HT1080 (cell line): ENCODE data around the gene NEMF. TPM values are rescaled to one million over a fixed set of nuclear protein-coding genes. Genes with fewer than 3 reads are reported as not detected.
A peak's percentile ranks its signal among the peaks of the same experiment; 100 is the strongest.
"Not testable (repeated sequence)": the region's sequence is repeated elsewhere in the genome, so short reads cannot be mapped to it uniquely, and the experiment has no call there.

Experiments
- DNase-seq: peaks from one replicate; pipeline ENCODE4 v3.0.0-alpha.2; 2015; ENCODE audit warnings: low read depth
- small RNA-seq: library from RNA; depleted of rRNA; stranded (forward); fragments of <200 nt; gene quantifications from one replicate; pipeline ENCODE3, GENCODE V24; 2014
- total RNA-seq: library from RNA; depleted of rRNA; stranded (reverse); fragments of >200 nt; shearing (Covaris generic); gene quantifications from 2 replicates; pipeline ENCODE4 v1.2.3, GENCODE V29; 2014; rRNA removed

NEMF gene
- total RNA-seq, 1 experiment from 2014 or later: 38.6 TPM

DNA sequence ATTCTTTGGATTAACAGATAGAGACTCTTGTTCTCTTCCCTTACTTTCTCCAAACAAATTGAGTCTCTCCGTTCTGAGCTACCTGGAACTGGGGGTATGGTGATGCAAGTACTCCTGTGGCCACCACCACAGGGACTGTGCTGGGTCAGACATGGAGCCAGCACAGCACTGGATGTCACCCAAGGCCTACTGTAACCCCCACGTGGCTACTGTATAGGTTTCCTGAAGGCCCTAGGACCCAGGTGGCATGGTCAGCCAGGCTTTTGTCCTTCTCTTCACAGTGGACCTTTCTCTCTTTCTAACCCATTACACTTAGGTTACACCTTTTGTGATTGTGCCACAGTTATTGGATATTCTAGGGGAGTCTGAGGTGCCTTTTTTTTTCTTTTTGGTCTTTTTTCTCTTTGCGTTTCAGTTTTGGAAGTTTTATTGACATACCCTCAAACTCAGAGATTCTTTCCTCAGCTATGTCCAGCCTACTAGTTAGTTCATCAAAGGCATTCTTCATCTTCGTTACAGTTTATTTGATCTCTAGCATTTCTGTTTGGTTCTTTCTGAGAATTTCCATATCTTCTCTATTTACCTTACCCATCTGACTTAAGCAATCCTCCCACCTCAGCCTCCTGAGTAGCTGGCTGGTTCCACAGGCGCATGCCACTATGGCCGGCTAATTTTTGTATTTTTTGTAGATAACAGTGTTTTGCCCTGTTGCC lies 90.6 kb downstream of the NEMF start:
- DNase-seq: no peak

DNA sequence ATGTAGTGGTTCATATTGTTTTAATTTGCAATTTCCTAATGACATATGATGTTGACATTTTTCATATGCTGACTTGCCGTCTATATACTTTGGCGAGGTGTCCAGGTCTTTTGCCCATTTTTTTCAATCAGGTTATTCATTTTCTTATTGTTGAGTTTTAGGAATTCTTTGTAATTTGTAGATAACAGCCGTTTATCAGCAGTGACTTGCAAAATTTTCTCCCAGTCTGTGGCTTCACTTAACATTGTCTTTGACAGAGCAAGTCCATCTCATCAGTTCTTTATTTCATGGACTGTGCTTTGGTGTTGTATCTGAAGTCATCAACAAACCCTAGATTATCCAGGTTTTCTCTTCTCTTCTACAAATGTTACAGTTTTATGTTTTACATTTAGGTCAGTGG lies 97.2 kb downstream of the NEMF start:
- DNase-seq: no peak

DNA sequence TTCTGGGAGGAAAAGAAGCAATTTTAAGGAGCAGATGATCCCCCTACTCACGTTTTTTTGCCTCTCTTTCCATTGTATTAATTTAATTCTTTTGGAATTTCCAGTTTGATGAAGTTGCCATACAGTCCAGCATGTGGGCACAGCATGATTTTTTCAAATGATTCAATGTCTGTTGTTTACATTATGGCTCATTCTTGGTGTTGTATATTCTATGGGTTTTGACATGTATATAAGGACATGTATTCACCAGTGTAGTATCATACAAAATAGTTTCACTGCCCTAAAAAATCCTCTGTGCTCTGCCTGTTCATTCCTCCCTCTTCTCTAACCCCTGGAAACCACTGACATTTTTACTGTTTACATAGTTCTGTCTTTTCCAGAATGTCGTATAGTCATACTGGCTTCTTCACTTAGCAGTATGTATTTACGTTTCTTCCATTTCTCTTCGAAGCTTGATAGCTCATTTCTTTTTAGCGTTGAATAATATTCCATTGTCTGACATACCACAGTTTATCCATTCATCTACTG lies 98.0 kb downstream of the NEMF start:
- no peak for DNase-seq

DNA sequence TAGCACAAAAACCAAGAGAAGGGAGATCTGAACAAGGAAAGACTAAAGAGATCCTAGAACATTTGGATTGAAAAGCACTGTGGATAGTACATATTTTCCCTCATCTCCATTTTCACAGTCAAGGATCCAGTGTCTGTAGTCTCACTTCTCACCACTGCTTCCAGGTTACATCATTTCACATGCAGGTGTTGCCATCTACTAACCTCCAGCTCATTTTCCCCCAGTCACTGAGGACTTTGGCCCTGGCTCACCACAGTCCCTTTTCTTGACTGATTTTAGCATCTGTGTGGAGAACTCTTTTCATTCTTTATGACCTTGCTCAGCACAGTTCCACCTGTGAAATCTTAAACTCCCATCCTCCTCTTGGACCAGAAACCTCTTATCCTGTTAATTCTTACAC lies 106.1 kb downstream of the NEMF start:
- DNase-seq: not testable (repeated sequence)

GRCh38 chr14:49745191-49745590 lies 107.4 kb downstream of the NEMF start:
- no peak for DNase-seq

- not testable (repeated sequence) for DNase-seq
These were observed 116.9 kb downstream of the NEMF start for GRCh38 chr14:49735669-49736068.

DNA sequence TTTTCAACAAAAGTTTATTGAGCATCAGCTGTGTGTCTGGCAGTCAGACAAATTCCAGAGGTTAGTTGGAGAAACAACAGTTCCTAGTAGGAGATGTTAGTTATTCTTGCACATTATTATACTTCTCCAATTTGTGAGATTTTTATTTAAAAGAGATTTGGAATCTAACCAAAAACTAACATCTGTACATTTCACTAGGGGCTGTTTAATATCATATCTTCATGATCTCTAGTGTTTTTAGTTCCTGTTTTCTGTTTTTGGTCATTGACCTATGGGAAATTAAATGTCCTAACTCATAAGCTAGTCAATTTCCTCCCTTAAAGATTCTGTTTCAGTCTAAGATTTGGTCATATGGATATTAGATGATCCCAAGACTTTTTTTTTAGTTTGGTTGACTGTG lies 118.8 kb downstream of the NEMF start:
- DNase-seq: no peak

DNA sequence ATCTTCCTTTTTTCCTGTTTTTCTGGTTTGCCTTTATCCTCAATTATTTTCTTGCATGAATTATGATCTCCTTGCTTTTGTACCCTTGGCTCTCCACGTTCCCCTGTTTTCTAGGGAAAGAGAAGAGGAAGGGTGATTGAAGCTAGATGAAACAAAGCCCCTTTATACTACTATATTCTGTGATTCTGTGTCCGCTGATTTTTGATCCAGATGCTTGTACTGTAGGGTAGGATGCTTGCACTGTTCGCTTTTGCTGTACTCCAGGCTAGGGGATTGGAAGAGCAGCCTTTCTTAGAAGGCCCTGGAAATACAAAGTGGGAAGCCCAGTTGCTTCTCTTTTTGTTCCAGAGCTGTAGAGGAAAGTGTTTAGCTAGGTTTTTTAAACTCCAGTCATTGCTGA lies 119.7 kb downstream of the NEMF start:
- no peak for DNase-seq

Small RNA genes within 50 kb of the gene (small RNA-seq; reads per million reads assigned to genes)
- gene RF00019: not detected
- 3.4 reads per million, percentile 86 among the genes with 10 or more reads in this experiment for gene RN7SL2
- gene RN7SL3: 0.95 reads per million, percentile 73 among the genes with 10 or more reads in this experiment
- not detected for gene RNU6-189P
- gene RNU6-539P: not detected

Other genes starting within 250 kb of the NEMF start
- 283 and 317 TPM in 2 replicates for gene RPL36AL, start 232.2 kb downstream of the NEMF start, total RNA-seq
- gene MGAT2, start 232.0 kb downstream of the NEMF start, total RNA-seq: 93.9 and 97.1 TPM in 2 replicates
- 26.1 and 26.6 TPM in 2 replicates for gene DNAAF2, start 217.5 kb downstream of the NEMF start, total RNA-seq
- 16.8 and 19.0 TPM in 2 replicates for gene POLE2, start 164.6 kb downstream of the NEMF start, total RNA-seq
- gene KLHDC1, start 159.7 kb downstream of the NEMF start, total RNA-seq: not detected in 2 replicates
- 48.4 and 66.2 TPM in 2 replicates for gene KLHDC2, start 84.6 kb downstream of the NEMF start, total RNA-seq
- gene ARF6, start 40.3 kb upstream of the NEMF start, total RNA-seq: 65.4 and 119 TPM in 2 replicates